ENCODE results near the gene TRABD2A.

TRABD2A gene

GRCh38 chr2:84904151-84904550, 23.3 kb upstream of the TRABD2A start:
- peaks cover 9% of the 10 kb centered on the region for H3K36me3 ChIP-seq (ENCODE audit: control insufficient read depth, insufficient read depth, low read length)
- no peak overlapping the region for H3K9ac ChIP-seq (ENCODE audit: low read length)
- H3K9me3 ChIP-seq (ENCODE audit: control insufficient read depth, insufficient read depth, low read depth, low read length), result no peaks in the 10 kb centered on the region; the same call in 1 of the 2 replicates
- peaks cover 9% of the 10 kb centered on the region for H3K27me3 ChIP-seq (ENCODE audit: control insufficient read depth, insufficient read depth, low read length)
- H3K4me1 ChIP-seq (ENCODE audit: control insufficient read depth, insufficient read depth, low read length), result peaks cover 11% of the 10 kb centered on the region
- no peak overlapping the region for H3K27ac ChIP-seq (ENCODE audit: low read depth, low read length)
- peak overlapping the region; percentile 98 for H3K4me3 ChIP-seq (ENCODE audit: low read depth, low read length)

GRCh38 chr2:84902526-84902925, 21.6 kb upstream of the TRABD2A start:
- peaks cover 9% of the 10 kb centered on the region for H3K4me1 ChIP-seq (ENCODE audit: control insufficient read depth, insufficient read depth, low read length)
- H3K4me3 ChIP-seq (ENCODE audit: low read depth, low read length), result no peak overlapping the region
- no peaks in the 10 kb centered on the region for H3K9me3 ChIP-seq (ENCODE audit: control insufficient read depth, insufficient read depth, low read depth, low read length)
- H3K9ac ChIP-seq (ENCODE audit: low read length), result no peak overlapping the region
- peaks cover 7% of the 10 kb centered on the region; the same call in 1 of the 2 replicates for H3K36me3 ChIP-seq (ENCODE audit: control insufficient read depth, insufficient read depth, low read length)
- H3K27me3 ChIP-seq (ENCODE audit: control insufficient read depth, insufficient read depth, low read length), result peaks cover 9% of the 10 kb centered on the region
- no peak overlapping the region for H3K27ac ChIP-seq (ENCODE audit: low read depth, low read length)

- peaks cover 6% of the 10 kb centered on the region; the same call in 1 of the 2 replicates for H3K36me3 ChIP-seq (ENCODE audit: control insufficient read depth, insufficient read depth, low read length)
Measured at GRCh38 chr2:84901593-84902120, 20.8 kb upstream of the TRABD2A start.

GRCh38 chr2:84900971-84901370, 20.1 kb upstream of the TRABD2A start:
- H3K27ac ChIP-seq (ENCODE audit: low read depth, low read length), result no peak overlapping the region
- H3K36me3 ChIP-seq (ENCODE audit: control insufficient read depth, insufficient read depth, low read length), result no peaks in the 10 kb centered on the region
- no peak overlapping the region for H3K4me3 ChIP-seq (ENCODE audit: low read depth, low read length)
- peaks cover 9% of the 10 kb centered on the region for H3K27me3 ChIP-seq (ENCODE audit: control insufficient read depth, insufficient read depth, low read length)
- no peak overlapping the region for H3K9ac ChIP-seq (ENCODE audit: low read length)
- peaks cover 4% of the 10 kb centered on the region; the same call in 1 of the 2 replicates for H3K4me1 ChIP-seq (ENCODE audit: control insufficient read depth, insufficient read depth, low read length)
- H3K9me3 ChIP-seq (ENCODE audit: control insufficient read depth, insufficient read depth, low read depth, low read length), result no peaks in the 10 kb centered on the region

More at GRCh38 chr2:84901593-84902120, 20.8 kb upstream of the TRABD2A start:
- peaks cover 4% of the 10 kb centered on the region; the same call in 1 of the 2 replicates for H3K4me1 ChIP-seq (ENCODE audit: control insufficient read depth, insufficient read depth, low read length)
- no peak overlapping the region for H3K4me3 ChIP-seq (ENCODE audit: low read depth, low read length)
- no peaks in the 10 kb centered on the region for H3K9me3 ChIP-seq (ENCODE audit: control insufficient read depth, insufficient read depth, low read depth, low read length)
- H3K9ac ChIP-seq (ENCODE audit: low read length), result no peak overlapping the region
- H3K27me3 ChIP-seq (ENCODE audit: control insufficient read depth, insufficient read depth, low read length), result peaks cover 9% of the 10 kb centered on the region
- H3K27ac ChIP-seq (ENCODE audit: low read depth, low read length), result no peak overlapping the region

- peaks cover 11% of the 10 kb centered on the region; the same call in 1 of the 2 replicates for H3K4me1 ChIP-seq (ENCODE audit: control insufficient read depth, insufficient read depth, low read length)
- H3K9me3 ChIP-seq (ENCODE audit: control insufficient read depth, insufficient read depth, low read depth, low read length), result no peaks in the 10 kb centered on the region
- H3K36me3 ChIP-seq (ENCODE audit: control insufficient read depth, insufficient read depth, low read length), result no peaks in the 10 kb centered on the region
- H3K27me3 ChIP-seq (ENCODE audit: control insufficient read depth, insufficient read depth, low read length), result peaks cover 7% of the 10 kb centered on the region
- H3K4me3 ChIP-seq (ENCODE audit: low read depth, low read length), result no peak overlapping the region
- no peak overlapping the region for H3K27ac ChIP-seq (ENCODE audit: low read depth, low read length)
- no peak overlapping the region for H3K9ac ChIP-seq (ENCODE audit: low read length)
Measured at GRCh38 chr2:84899304-84900204, 18.7 kb upstream of the TRABD2A start.

- no peaks in the 10 kb centered on the region for H3K9me3 ChIP-seq (ENCODE audit: control insufficient read depth, insufficient read depth, low read depth, low read length)
- H3K27ac ChIP-seq (ENCODE audit: low read depth, low read length), result no peak overlapping the region
- H3K27me3 ChIP-seq (ENCODE audit: control insufficient read depth, insufficient read depth, low read length), result no peaks in the 10 kb centered on the region; the same call in 1 of the 2 replicates
- H3K4me1 ChIP-seq (ENCODE audit: control insufficient read depth, insufficient read depth, low read length), result peaks cover 16% of the 10 kb centered on the region
- no peak overlapping the region for H3K9ac ChIP-seq (ENCODE audit: low read length)
- H3K4me3 ChIP-seq (ENCODE audit: low read depth, low read length), result no peak overlapping the region
- no peaks in the 10 kb centered on the region for H3K36me3 ChIP-seq (ENCODE audit: control insufficient read depth, insufficient read depth, low read length)
Measured at GRCh38 chr2:84897773-84898172, 16.9 kb upstream of the TRABD2A start.

- Histone ChIP-seq H3K9me3 (ENCODE audit: control insufficient read depth, insufficient read depth, low read depth, low read length) (no peaks in the 10 kb centered on the region), H3K36me3 (ENCODE audit: control insufficient read depth, insufficient read depth, low read length) (no peaks in the 10 kb centered on the region), H3K27me3 (ENCODE audit: control insufficient read depth, insufficient read depth, low read length) (no peaks in the 10 kb centered on the region; the same call in 1 of the 2 replicates), H3K4me3 (ENCODE audit: low read depth, low read length) (no peak overlapping the region), H3K4me1 (ENCODE audit: control insufficient read depth, insufficient read depth, low read length) (peaks cover 16% of the 10 kb centered on the region), H3K27ac (ENCODE audit: low read depth, low read length) (no peak overlapping the region), H3K9ac (ENCODE audit: low read length) (no peak overlapping the region)
Measured at GRCh38 chr2:84896567-84896966, 15.7 kb upstream of the TRABD2A start.

- Histone ChIP-seq H3K4me3 (ENCODE audit: low read depth, low read length) (no peak overlapping the region), H3K9ac (ENCODE audit: low read length) (no peak overlapping the region), H3K9me3 (ENCODE audit: control insufficient read depth, insufficient read depth, low read depth, low read length) (no peaks in the 10 kb centered on the region), H3K27me3 (ENCODE audit: control insufficient read depth, insufficient read depth, low read length) (no peaks in the 10 kb centered on the region), H3K36me3 (ENCODE audit: control insufficient read depth, insufficient read depth, low read length) (no peaks in the 10 kb centered on the region), H3K4me1 (ENCODE audit: control insufficient read depth, insufficient read depth, low read length) (peaks cover 16% of the 10 kb centered on the region), H3K27ac (ENCODE audit: low read depth, low read length) (no peak overlapping the region)
Measured at GRCh38 chr2:84894758-84895520, 14.1 kb upstream of the TRABD2A start.

GRCh38 chr2:84894131-84894586, 13.3 kb upstream of the TRABD2A start:
- no peaks in the 10 kb centered on the region for H3K9me3 ChIP-seq (ENCODE audit: control insufficient read depth, insufficient read depth, low read depth, low read length)
- H3K36me3 ChIP-seq (ENCODE audit: control insufficient read depth, insufficient read depth, low read length), result no peaks in the 10 kb centered on the region
- no peak overlapping the region for H3K4me3 ChIP-seq (ENCODE audit: low read depth, low read length)
- no peak overlapping the region for H3K27ac ChIP-seq (ENCODE audit: low read depth, low read length)
- H3K9ac ChIP-seq (ENCODE audit: low read length), result no peak overlapping the region
- H3K27me3 ChIP-seq (ENCODE audit: control insufficient read depth, insufficient read depth, low read length), result no peaks in the 10 kb centered on the region
- H3K4me1 ChIP-seq (ENCODE audit: control insufficient read depth, insufficient read depth, low read length), result peaks cover 16% of the 10 kb centered on the region

GRCh38 chr2:84891355-84892010, 10.6 kb upstream of the TRABD2A start:
- H3K4me3 ChIP-seq (ENCODE audit: low read depth, low read length), result no peak overlapping the region
- peaks cover 16% of the 10 kb centered on the region for H3K4me1 ChIP-seq (ENCODE audit: control insufficient read depth, insufficient read depth, low read length)
- H3K27me3 ChIP-seq (ENCODE audit: control insufficient read depth, insufficient read depth, low read length), result no peaks in the 10 kb centered on the region
- no peak overlapping the region for H3K9ac ChIP-seq (ENCODE audit: low read length)
- H3K36me3 ChIP-seq (ENCODE audit: control insufficient read depth, insufficient read depth, low read length), result no peaks in the 10 kb centered on the region
- H3K9me3 ChIP-seq (ENCODE audit: control insufficient read depth, insufficient read depth, low read depth, low read length), result no peaks in the 10 kb centered on the region
- no peak overlapping the region for H3K27ac ChIP-seq (ENCODE audit: low read depth, low read length)
